ENCODE measurements around the gene ELAC1. TPM values are rescaled to one million over a fixed set of nuclear protein-coding genes. Genes with fewer than 3 reads are reported as not detected.
"Not testable (repeated sequence)": the region's sequence is repeated elsewhere in the genome, so short reads cannot be mapped to it uniquely, and the experiment has no call there.

Gene ELAC1
- total RNA-seq, 1 donor from 2014 or later: 4.4 TPM

GRCh38 chr18:50972404-50972803 is 4.6 kb downstream of the ELAC1 start:
- not testable (repeated sequence) for DNase-seq (ENCODE audit: low read depth in 2 of 2)

GRCh38 chr18:50973367-50974126 is 5.7 kb downstream of the ELAC1 start:
- DNase-seq (ENCODE audit: low read depth in 2 of 2): no peak

DNA sequence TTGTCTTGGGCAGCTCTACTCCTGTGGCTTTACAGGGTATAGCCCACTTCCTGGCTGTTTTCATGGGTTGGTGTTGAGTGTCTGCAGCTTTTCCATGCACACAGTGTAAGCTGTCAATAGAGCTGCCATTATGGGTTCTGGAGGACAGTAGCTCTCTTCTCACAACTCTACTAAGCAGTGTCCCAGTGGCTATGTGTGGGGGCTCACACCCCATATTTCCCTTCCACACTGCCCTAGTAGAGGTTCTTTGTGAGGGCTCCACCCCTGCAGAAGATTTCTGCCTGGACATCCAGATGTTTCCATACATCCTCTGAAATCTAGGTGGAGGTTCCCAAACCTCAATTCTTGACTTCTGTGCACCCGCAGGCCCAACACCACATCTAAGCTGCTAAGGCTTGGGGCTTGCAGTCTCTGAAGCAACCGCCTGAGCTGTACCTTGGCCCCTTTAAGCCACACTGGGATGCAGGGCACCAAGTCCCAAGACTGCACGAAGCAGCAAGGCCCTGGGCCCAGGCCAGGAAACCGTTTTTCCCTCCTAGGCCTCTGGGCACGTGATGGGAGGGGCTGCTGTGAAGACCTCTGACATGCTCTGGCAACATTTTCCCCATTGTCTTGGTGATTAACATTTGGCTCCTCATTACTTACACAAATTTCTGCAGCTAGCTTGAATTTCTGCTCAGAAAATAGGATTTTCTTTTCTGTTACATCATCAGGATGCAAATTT is 9.4 kb downstream of the ELAC1 start:
- DNase-seq (ENCODE audit: low read depth in 2 of 2): no peak

GRCh38 chr18:50981381-50981780 is 13.5 kb downstream of the ELAC1 start:
- DNase-seq (ENCODE audit: low read depth in 2 of 2): no peak

DNA sequence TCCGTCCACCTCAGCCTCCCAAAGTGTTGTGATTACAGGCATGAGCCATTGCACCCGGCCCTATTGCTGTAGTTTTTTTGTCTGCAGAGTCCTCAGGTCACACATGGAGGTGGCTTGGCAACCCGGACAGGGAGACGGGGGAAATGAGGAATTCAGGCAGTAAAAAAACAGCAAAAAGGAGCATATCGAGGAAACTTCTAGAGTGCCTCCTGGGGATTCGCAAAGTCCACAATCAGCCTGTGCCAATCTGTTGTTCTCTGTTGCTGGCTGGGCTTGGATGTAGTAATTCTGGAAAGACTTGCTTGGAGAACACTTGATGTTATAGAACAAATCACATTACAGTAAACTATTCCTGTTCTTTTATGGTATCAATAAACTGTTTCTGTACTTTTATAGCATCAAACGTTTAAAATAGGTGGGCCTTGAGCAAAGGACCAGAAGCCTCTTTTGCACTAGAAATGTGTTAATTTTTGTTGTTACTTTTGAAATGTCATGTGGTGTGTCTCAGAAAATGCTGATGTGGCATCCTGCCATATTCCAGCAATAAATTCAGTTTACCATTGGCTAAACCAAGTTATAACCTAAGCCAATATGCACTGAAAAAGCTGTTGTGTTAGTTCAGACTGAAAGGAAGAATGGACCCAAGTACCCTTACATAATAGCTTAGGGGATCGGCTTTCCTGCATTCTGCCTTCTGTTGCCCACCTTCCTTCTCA is 14.4 kb downstream of the ELAC1 start:
- no peak for DNase-seq (ENCODE audit: low read depth in 2 of 2)

- DNase-seq (ENCODE audit: low read depth in 2 of 2): peak in 1 of 2 donors; percentile 11
Measured at GRCh38 chr18:50982802-50983179, 15.0 kb downstream of the ELAC1 start.

DNA sequence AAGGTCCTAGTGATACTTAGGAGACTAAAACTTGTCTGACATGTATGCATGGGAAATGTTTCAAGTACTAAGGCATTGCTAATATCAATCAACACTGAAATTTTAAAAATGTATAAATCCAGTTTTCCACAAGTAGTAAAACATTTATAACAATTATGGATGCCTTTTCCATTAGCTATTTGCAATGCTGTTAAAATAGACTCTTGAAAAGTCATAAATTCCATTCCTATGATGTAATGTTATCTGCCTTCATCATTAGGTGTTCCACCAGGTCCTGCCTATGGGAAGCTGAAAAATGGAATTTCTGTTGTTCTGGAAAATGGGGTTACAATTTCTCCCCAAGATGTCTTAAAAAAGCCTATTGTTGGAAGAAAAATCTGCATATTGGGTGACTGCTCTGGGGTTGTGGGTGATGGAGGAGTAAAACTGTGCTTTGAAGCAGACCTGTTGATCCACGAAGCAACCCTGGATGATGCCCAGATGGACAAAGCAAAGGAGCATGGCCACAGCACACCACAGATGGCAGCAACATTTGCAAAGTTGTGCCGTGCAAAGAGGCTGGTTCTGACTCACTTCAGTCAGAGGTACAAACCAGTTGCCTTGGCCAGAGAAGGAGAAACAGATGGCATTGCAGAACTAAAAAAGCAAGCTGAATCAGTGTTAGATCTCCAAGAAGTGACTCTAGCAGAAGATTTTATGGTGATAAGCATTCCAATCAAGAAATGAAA is 18.7 kb downstream of the ELAC1 start:
- DNase-seq (ENCODE audit: low read depth in 2 of 2): no peak

DNA sequence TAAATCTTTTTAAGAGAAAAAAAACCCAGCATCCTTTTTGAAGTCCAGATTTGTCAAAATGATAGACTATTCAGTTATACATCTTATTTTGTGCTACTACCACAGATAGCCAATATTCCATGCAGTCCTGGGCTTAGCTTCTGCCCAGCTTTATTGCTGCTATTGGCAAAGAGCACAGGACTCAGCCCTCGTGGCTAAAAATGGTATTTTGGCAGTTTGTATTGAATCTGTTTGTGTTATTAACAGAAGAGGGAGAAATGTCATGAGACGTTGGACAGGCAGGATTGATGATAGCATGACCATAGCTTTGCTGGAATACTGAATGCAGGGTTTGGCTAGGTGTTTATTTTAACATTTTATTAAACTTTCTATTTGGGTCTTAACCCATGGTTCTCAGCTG is 19.4 kb downstream of the ELAC1 start:
- no peak for DNase-seq (ENCODE audit: low read depth in 2 of 2)

DNA sequence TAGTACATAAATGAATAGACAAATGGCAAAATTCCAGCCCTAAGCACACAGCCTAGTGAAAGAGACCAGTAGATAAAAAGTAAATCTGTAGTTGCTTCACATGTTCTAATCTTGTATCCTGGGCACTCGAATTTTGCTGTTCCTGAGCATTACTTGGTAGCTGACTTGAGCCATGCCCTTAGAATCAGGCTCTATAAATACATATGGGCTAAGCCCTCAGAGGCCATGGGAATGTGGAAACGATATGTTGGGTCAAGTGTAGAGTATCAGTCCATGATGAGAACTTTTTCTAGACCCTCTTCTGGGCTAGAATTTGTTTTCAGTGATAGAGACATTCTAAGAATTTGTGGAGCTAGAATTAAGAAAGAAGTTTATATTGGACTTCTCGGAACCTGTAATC is 21.9 kb downstream of the ELAC1 start:
- no peak for DNase-seq (ENCODE audit: low read depth in 2 of 2)

- no peak for DNase-seq (ENCODE audit: low read depth in 2 of 2)
Measured at GRCh38 chr18:50992351-50992762, 24.5 kb downstream of the ELAC1 start.

DNA sequence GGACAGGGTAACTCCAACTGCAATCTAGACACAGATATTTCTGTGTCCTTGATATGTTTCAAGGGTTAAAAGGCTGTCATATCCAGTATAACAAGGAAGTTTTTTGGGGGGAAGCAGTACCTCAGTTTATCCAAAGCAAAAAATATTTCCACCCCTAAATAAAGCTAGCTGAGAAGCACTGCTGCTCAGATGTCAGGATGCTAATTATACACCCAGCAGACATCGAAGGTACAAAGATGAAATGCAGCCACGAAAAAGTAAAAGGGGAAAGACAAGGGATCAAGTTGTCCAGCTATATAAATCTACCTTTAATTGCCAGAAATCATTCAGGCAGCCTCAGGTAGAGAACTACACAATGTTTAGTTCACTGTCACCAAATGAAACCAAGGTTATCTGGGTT is 26.2 kb downstream of the ELAC1 start:
- no peak for DNase-seq (ENCODE audit: low read depth in 2 of 2)

DNA sequence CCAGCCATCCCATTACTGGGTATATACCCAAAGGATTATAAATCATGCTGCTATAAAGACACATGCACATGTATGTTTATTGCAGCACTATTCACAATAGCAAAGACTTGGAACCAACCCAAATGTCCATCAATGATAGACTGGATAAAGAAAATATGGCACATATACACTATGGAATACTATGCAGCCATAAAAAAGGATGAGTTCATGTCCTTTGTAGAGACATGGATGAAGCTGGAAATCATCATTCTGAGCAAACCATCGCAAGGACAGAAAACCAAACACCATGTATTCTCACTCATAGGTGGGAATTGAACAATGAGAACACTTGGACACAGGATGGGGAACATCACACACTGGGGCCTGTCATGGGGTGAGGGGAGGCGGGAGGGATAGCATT is 35.3 kb downstream of the ELAC1 start:
- DNase-seq (ENCODE audit: low read depth in 2 of 2): not testable (repeated sequence)

- DNase-seq (ENCODE audit: low read depth in 2 of 2): no peak
Measured at GRCh38 chr18:51006061-51006818, 38.4 kb downstream of the ELAC1 start.

- no peak for DNase-seq (ENCODE audit: low read depth in 2 of 2)
Measured at GRCh38 chr18:51006948-51007789, 39.3 kb downstream of the ELAC1 start.

- no peak for DNase-seq (ENCODE audit: low read depth in 2 of 2)
Measured at GRCh38 chr18:51007790-51008139, 39.9 kb downstream of the ELAC1 start.

GRCh38 chr18:51009072-51009471 is 41.2 kb downstream of the ELAC1 start:
- DNase-seq (ENCODE audit: low read depth in 2 of 2): no peak

- no peak for DNase-seq (ENCODE audit: low read depth in 2 of 2)
Measured at GRCh38 chr18:51010218-51010617, 42.4 kb downstream of the ELAC1 start.

DNA sequence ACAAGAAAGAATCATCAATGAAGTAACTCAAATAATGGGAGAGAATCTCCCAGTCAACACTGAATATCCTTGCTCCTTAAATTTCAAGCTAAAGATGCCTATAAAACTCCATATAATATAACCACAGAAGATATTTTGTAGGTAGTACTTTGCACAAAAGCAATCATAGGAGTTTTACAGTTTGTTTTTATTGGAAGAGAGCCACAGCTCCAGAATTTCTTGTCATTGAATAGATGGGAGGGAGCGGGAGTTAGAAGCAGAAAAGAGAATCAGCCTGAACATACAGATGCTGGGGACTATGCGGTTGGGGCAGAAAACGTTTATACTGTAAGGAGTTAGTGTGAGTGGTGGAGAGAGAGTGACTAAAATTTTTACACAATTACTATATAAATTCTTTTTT is 43.9 kb downstream of the ELAC1 start:
- DNase-seq (ENCODE audit: low read depth in 2 of 2): no peak

DNA sequence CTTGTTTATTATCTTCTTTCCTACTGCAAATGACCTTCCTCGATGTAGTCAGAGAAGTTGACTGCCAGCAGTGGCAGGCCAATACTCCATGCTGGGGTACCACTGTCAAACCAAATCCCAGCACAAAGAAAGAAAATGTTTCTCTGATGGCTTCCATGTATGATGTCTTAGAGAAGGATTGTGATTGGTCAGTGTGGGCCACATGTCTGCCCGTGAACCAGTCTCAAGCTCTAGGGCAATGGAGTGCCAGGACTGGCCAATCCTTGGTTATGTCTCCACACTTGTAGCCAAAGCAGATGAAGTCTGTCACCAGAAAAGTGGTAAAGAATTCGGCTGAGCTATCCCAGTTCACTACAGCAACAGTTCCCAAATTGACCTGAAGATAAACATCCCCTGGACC is 44.6 kb downstream of the ELAC1 start:
- no peak for DNase-seq (ENCODE audit: low read depth in 2 of 2)

- DNase-seq (ENCODE audit: low read depth in 2 of 2): no peak
Measured at GRCh38 chr18:51013259-51013658, 45.4 kb downstream of the ELAC1 start.
